Globus pallidus (tissue), 1 donor: ENCODE data around the gene CABP2.
A peak's percentile ranks its signal among the peaks of the same experiment; 100 is the strongest.
"Not testable (repeated sequence)": the region's sequence is repeated elsewhere in the genome, so short reads cannot be mapped to it uniquely, and the experiment has no call there.

Source experiments
- DNase-seq: peaks from one replicate; pipeline ENCODE4 v3.0.0-alpha.2; 2015; ENCODE audit warnings: low spot score

CABP2 gene

GRCh38 chr11:67522844-67523555 is at the start of gene CABP2:
Gene CABP2, minus strand, starts transcription at chr11:67523446. Its CDS starts 120 bp downstream, at chr11:67523326.
- DNase-seq, result no peak

GRCh38 chr11:67572747-67573419 is 49.6 kb upstream of the CABP2 start:
- peak; percentile 40 for DNase-seq

- DNase-seq, result no peak
Observed at GRCh38 chr11:67572305-67572704, 49.1 kb upstream of the CABP2 start.

- DNase-seq, result no peak
Observed at GRCh38 chr11:67571443-67571842, 48.2 kb upstream of the CABP2 start.

- no peak for DNase-seq
Observed at GRCh38 chr11:67564230-67564629, 41.0 kb upstream of the CABP2 start.

- not testable (repeated sequence) for DNase-seq
Observed at GRCh38 chr11:67563705-67564114, 40.5 kb upstream of the CABP2 start.

GRCh38 chr11:67562963-67563704 is 39.9 kb upstream of the CABP2 start:
- DNase-seq, result no peak

- DNase-seq, result no peak
Observed at GRCh38 chr11:67561971-67562619, 38.8 kb upstream of the CABP2 start.

- no peak for DNase-seq
Observed at GRCh38 chr11:67558084-67558772, 35.0 kb upstream of the CABP2 start.

GRCh38 chr11:67556244-67556643 is 33.0 kb upstream of the CABP2 start:
- no peak for DNase-seq

GRCh38 chr11:67551697-67552096 is 28.5 kb upstream of the CABP2 start:
- DNase-seq, result not testable (repeated sequence)

- no peak for DNase-seq
Observed at GRCh38 chr11:67551127-67551526, 27.9 kb upstream of the CABP2 start.

- no peak for DNase-seq
Observed at GRCh38 chr11:67548555-67549110, 25.4 kb upstream of the CABP2 start.

- not testable (repeated sequence) for DNase-seq
Observed at GRCh38 chr11:67548112-67548511, 24.9 kb upstream of the CABP2 start.

- no peak for DNase-seq
Observed at GRCh38 chr11:67545280-67545679, 22.0 kb upstream of the CABP2 start.

- peak; percentile 3 for DNase-seq
Observed at GRCh38 chr11:67544616-67545242, 21.5 kb upstream of the CABP2 start.

GRCh38 chr11:67543585-67543984 is 20.3 kb upstream of the CABP2 start:
- DNase-seq, result no peak

GRCh38 chr11:67542971-67543370 is 19.7 kb upstream of the CABP2 start:
- DNase-seq, result no peak

GRCh38 chr11:67542169-67542568 is 18.9 kb upstream of the CABP2 start:
- no peak for DNase-seq

GRCh38 chr11:67541198-67541597 is 18.0 kb upstream of the CABP2 start:
- no peak for DNase-seq

- no peak for DNase-seq
Observed at GRCh38 chr11:67539550-67539949, 16.3 kb upstream of the CABP2 start.
